ENCODE data around the gene ZSWIM6.

Gene ZSWIM6

DNA sequence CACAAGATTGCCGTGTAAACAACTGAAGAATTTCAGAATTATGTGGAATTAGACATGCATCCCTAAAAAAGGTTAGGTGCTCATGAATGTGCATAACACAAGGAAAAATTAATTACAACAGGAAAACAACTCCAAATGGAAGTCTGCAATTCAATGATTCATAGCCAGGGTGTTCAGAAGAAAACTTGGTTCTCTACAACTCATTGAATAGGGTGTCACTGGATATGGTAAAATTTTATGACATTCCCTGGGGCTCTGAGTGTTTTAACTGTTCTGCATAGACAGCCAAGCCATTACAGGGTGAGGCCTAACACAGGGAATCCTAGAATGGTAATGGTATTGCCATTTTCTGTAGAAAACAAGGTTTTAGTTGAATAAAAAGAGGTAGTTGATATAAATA is 24.4 kb upstream of the ZSWIM6 start:
- DNase-seq: no peak

DNA sequence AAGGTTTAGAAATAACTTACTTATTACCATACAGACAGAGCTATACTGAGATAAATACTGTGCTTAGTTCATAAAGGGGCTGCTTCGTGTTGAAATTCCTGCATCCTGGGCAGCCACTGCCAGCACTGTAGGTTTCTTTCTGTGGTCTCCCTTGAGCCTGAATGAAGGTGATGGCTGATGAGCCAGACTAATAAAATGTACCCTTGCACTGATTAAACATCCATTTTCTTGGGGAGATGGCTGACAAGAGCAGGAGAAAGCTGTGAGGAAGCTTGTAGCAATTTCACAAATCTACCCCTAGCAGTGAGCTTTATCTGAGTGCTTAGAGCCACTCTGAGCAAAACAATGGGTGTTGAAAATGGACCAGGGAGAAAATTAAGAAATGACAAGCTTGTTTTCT is 23.3 kb upstream of the ZSWIM6 start:
- no peak for DNase-seq

DNA sequence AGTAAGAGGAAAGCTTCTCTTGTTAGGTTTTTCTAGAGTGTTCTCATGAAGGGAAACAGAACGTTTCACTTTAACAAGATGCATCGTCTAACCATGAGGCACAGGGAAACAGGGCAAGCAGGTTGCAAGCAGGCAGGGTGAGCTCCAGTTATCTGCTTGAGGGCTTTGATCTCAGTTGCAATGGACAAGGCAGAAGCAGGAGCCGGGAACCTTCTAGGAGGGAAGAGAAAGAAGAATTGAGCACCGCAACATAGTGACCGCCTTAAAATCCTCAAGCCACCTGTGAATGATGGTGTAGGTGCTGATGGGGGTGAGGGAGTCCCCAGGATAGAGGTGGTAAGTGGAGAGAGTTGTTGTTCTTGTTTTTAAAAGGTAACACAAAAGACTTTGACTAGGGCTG is 22.9 kb upstream of the ZSWIM6 start:
- no peak for DNase-seq

DNA sequence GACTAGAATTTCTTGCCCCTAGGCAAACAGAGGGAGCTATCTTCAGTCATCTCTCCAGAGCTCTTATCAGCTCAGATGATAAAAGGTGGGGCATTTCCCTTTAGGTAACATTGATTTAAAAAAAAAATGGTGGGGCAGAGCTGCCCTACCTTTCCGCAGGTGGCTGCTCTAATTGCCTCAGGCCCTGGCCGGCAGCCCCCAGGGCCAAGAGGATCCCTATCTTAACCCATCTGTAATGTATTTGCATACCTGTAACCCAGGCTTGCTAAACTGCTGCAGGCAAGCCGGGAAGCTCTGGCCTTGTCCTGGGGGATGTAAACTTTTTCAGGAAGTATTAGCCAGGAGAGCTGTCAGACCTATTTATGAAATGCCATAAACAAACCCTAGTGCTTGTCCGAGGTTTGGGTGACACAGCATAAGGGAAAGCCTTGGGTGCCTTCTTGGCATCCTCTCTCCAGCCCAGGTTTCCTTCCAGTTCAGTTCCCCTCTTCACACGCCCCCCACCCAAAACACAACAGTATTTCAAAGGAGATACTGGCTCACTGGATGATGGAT is 20.9 kb upstream of the ZSWIM6 start:
- DNase-seq: no peak

DNA sequence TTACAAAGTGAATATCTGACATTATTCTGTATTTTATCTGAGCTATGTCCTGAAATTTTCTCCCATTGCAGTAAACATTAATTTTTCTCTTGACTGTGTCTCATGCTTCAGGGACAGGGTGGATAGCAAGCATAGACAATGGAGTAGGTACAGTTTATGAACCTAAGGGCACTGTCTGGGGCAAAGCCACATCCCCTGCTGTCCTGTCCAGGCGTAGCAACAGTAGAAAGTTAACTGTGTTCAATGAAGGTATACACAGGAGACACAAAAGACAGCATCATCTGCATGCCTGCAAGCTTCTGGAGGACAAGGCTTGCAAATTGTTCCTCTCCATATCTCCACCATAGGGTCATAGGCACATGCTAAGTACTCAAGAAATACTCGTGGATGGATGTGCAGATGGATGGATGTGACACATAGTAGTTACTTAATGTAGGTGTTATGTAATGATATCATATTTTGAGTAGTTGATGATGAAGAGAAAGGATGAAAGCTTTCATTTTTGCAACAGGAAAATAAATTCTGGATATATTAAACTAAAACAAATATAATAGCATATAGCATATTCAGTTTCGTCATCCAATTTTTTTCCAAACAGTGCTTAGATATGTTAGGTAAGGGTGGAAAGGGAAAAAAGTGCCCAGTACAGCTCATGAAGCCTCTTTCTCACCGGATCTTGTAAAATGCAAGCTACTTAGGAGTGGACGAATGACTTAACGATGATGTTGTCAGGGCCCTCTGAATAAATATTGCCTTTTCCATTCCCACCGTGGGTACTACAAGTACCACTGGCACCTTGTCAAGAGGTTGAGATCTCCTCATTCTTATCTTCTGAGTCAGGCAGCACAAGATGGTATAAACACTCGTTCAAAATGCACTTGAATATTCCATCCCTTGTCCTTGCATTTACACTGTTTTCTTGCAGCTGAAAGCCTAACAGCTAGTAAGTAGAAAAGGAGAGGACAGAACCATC is 19.9 kb upstream of the ZSWIM6 start:
- DNase-seq: no peak

DNA sequence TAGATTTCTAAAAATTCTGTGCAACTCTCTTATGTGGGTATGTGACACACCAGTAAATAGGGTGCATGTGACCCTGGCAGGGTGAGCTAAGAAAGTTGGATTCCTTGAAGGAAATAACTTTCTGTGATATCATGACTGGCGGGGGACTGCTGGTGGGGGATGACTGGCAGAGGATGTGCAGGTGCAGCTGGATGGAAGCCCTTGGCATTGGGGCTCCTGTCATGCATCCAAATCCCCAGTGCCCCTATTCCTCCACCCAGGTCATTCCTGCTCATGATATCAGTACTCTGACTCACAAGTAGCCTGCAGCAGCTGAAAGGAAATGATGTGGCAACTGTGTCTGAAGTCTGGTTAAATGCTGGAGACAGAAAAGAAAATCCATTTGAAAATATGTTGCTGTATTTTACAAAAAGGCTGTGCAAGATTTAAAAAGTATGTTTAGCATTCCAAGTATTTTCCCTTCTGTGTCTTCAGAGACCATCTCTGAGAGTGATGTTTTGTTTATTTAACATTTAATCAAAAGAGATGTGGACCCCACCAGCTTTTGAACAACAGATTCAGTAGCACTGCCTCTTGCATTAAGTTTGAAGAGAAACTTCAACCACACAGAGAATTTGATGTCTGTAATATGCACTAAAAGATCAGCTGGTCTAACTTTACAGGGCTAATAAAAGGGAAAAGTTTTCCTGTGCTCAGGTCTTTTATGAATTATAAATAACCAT is 17.9 kb upstream of the ZSWIM6 start:
- DNase-seq: no peak

DNA sequence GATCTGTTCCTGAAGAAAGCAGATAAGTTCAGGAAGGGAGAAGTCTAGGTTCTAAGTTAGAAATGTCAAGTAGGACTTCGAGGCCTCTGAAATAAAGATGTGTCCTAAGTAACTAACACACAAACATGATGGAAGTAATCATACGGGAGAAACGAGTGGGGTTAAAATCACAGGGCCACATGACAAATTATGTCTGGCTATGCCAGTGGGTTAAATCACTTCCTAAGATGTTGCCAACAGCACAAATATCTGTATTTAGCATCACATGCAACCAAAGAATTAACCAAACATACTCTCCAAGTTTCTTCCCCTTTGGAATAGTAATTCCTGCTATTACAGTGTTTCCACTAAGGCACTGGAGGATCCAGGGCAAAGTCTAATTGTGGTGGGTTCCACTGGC is 13.7 kb upstream of the ZSWIM6 start:
- DNase-seq: no peak

DNA sequence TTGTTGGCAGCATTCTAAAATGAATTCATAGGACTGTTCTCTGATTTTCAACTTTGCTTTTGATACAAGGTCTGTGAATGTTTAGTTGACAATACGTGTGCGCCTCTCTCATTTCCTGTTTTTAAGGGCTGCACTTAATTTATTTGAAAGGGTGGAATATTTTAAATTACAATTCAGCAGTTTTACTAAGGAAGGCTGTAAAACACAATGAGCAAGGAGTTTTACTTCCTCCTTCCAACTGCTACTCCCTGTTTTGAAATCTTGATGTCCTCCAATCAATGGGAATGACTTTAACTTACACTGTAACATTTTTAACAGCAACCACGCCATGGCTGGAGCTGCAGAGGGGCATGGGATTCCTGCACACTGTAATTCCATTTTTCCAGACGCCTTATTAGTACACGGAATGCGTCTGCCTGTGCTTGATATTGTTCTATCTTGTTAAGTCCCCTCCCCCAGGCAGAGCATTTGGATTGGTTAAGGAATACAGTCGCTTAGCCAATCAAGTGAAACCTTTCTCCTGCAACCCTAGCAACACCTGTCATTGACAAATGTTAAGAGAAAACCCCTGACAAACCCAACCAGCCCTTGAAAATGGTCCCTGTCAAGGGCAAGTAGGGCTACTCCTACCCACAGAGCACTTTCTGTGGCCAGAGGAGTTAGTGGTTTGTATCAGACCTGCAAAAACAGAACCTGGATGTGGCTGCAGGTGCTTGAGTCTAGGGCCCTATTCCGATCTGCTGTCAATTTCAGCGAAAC is 12.5 kb upstream of the ZSWIM6 start:
- no peak for DNase-seq

DNA sequence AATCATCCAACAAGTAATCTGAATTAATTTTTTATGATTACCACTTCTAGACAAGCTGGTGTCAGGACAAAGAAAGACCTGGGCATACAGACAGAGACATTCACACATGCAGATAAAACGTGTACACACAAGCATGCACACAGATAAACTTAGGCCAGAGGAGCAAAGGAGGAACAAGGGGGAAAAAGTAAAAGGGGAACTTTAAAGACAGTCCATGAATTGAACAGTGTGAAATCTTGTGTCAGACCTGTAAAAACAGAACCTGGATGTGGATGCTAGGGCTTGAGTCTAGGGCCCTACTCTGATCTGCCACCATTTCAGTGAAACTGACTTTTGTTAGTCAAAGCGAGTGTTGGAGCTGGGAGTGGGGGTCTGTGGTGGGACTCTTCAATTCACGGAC is 11.2 kb upstream of the ZSWIM6 start:
- no peak for DNase-seq

DNA sequence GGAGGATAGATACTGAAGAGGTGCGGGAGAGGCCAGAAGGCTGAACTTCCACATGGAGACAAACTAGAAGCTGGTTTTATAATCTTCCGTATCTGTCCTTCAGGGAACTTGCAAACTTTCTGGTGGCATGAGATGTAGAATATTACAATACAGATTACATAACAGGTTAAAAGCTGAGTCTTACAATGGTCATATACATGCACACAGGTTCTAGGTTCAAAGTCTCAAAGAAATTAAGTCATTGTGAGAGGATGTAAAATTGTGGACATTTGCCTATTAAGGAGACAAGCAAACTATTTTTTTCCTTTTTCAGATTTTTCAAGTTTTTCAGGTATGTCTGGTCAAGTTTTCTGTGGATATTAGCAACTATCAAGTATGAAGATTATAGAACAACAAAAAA is 10.4 kb upstream of the ZSWIM6 start:
- no peak for DNase-seq

DNA sequence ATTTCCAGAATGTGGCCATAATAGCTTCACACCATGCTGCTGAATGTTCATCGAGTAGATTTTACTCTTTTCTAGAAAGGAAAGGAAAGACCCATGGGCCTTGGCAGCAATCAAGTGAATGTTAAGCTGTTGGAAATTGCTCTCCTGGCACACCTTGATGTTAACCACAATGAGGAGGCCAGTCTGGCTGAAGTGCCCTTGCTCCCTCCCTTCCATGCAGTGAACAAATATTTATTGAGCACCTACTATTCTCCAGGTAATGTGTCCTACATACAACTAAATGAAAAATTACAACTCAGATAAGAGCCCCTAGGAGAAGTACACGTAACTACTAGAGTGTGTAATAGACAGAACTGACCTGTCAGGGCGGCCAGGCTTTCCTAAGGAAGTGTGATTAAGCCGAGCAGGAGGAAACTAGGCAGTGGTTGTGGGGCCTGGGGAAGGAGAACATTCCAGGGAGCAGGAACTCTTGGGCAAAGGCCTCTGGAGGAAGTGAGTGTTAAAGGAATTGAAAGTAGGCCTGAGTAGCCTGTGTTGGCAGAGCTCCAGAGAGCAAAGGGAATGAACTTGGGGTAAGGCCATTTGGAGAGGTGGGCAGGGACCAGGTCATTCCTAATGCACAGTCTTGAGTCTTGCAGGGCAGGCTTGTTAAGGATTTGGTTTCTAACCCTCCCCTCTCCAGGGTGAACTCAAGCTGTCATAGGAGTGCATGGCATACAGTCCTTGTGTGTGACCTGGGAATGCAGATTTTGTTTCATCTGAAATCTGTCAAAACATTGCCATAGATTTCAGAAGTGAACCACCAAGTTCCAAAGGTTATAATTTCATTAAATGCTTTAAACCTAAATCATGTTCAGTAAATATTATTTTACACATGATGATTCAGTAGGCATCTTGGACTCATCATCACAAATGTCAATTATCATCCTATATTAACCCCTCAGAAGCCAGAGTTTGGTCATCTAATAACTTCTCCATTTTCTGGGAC is 9.0 kb upstream of the ZSWIM6 start:
- no peak for DNase-seq

DNA sequence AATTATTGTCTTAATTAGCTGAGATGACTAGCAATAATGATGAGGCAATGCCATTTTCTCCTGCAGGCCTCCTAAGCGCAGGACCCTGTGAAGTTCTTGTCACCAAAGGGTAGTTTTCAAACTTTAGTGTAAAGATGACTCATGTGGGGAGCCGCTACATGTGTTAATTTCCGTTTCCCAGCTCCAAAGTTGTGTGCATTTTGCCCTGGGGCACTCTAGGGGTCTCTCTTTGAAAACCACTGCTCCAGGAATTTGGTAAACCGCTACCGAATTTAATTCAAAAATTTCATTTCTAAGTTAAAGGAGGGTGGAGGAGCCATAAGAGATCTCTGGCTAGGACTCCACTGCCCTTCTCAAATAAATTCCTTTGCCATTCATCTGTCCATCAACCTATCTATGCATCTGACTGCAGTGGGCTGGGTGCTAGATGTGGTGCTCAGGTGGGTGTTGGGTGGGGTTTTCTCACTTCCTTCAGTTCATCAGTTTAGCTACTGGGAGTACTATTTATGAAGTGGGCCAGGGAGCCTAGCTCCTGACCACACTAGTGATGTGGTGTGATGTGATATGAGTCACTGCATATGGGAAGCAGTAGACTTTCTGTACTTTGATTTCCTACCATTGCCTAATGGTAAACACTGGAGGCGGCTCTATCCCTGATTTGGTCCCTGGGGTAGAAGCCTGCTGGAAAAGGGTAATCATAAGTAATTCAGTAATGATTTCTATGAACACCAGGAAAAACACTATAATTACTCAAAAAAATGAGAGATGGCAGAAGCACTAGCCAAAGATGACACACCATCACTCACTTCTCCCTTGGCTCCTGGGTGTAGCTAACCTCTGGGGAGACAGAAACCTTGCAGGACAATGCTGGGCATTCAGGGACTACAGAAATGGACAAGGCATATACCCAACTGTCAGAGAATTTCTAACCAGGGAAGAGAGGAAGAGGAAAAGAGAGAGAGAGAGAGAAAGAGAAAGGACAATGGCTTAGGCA is 4.0 kb upstream of the ZSWIM6 start:
- peak; percentile 39 for DNase-seq

DNA sequence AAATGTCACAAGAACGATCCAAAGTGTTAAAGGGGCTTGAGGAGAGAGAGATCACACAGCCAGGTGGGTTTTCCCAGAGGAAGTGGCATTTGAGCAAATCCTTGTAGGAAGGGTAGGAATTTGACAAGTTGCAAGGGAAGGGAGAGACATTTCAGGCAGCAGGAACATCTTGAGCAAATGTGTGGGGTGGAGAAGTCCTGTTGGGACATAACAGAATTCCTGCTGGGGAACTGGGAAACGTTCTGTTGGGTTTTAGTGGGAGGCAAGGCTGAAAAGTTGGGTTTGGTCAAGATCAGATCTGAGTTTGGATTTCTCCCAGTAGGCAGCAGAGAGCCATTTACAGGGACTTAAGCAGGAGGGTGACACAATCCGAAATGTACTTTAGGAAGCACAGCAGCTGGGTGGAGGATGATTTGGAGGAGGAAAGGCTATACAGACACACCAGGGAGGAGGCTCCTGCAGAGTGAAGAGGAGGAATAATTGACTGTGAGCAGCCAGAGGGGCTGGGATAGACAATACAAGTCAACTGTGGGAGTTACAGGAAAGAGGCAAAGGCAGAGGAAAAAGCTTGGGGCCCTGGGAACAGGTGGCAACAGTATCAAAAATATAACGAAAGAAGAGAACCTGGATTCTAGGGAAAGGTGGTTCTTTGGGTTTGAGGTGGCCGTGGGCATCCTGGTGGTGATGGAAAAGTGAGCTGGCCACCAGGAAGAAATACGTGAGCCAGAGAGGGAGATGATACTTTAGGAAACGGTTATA is 3.1 kb upstream of the ZSWIM6 start:
- DNase-seq: no peak

DNA sequence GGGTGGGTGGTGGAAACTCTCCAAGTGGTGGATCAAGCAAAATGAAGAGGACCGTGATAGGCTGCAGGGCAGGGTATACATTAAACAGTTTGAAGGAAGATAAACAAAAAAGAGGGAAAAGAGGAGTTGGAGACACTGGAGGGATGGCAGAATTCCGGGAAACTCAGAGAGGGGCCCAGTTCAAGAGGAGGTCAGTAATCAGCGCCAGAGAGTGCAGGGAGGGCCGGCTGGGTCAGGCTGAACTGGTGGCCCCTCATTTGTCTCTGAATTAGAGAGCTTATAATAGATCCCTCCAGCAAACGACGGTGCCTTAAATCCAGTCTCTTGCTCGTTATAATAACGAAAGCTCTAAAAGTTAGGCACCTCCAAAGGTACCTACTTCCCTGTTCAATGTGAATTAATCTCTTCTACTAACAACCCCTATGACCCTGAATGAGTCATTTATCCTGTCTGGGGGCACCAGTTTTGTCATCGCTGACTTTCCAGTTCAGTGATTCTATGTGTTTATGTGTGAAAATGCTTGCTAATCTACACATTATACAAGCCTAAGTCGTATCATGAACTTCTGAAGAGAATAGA is 2.4 kb upstream of the ZSWIM6 start:
- DNase-seq: peak; percentile 46

DNA sequence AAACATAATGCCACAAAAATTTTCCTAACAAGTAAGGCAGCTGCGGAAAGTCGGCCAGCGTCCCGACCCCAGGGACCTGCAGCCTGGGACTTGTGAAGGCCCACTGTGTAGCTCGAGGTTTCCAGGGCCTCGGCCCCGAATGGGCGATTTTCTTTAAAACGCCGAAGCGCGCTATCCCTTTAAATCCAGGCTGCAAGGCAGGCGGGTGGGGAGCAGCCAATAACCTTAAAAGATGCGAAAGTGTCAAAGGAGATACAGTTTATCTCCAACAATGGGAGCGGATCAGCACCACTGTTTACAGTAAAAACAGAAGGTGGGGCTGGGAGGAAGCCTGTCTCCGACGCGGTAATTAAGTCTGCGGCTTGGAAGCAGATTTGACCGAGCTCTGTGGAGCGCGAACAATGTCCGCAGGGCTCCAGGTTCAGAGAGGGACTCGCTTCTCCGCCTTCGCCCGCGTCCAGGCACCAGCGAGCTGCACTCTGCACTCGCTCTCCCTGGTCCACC is 1.7 kb upstream of the ZSWIM6 start:
- DNase-seq: peak; percentile 34

DNA sequence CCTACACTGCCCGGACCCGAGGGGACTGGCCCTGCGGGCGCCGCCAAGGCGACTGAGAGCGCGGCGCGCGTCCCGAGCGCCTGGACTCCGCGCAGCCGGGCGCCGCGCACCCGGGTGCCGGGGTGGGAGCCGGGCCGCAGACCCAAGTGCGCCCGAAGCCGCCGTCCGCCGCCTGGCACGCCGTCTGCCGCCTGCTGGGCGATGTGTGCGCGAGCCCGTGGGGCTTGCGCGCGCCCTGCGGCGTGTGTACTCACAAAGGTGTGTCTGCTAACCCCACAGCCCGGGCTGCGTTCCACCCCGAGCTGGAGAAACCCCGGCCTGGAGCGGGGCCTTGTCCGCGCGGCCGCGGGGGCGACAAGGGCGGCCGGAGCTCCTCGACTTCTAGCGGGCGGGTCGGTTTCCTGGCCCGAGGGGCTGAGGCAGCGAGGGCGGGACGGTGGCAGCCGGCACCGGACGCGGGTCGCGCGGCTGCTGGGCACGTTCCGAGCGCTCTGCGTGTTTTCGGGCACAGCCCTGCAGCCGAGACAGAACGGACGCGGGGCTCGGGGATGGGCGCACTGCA is 1.1 kb upstream of the ZSWIM6 start:
- peak; percentile 72 for DNase-seq

DNA sequence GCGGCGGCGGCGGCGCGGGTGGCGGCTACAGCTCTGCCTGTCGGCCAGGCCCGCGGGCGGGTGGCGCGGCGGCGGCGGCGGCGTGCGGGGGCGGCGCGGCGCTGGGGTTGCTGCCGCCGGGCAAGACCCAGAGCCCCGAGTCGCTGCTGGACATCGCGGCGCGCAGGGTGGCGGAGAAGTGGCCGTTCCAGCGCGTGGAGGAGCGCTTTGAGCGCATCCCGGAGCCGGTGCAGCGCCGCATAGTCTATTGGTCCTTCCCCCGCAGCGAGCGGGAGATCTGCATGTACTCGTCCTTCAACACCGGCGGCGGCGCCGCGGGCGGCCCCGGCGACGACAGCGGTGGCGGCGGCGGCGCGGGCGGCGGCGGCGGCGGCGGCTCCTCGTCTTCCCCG is 296 bp downstream of the ZSWIM6 start:
- DNase-seq: peak; percentile 53

DNA sequence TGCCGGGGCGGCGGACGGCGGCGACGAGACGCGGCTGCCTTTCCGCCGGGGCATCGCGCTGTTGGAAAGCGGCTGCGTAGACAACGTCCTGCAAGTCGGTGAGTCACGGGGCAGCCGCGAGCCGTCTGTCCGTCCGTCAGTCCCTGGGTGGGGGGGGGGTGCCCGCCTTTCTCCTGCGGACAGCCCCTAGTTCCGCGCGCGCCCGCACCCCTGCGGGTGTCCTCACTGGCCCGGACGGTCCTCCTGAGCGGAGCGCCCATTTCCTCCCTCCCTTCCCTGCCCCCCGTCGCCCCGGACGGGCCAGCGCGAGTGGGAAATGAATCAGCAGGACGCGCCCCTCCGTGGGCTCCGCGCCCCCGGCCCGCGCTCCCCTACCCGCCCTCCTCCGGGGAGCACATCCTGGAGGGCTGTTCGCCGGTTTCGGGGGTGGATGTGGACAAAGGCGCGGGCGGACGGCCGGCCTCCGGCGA is 828 bp downstream of the ZSWIM6 start:
- peak; percentile 39 for DNase-seq

Measured in stimulated activated CD8-positive, alpha-beta memory T cell treated with anti-CD3 and anti-CD28 coated beads, Interleukin-4, amount 100 ng/mL, for 48 hours (primary cell).